Right atrium auricular region (tissue), 2 donors: ENCODE data around the gene RNFT2. TPM values are rescaled to one million over a fixed set of nuclear protein-coding genes. Genes with fewer than 3 reads are reported as not detected.

Experiments used
- DNase-seq: peaks from one replicate; pipeline ENCODE4 v3.0.0-alpha.2; 2019; ENCODE audit warnings: low spot score
- H3K27ac ChIP-seq, 2 donors: fragments of 200-600 bp; sonication (generic); 1 replicate in 1 of 2; 2 replicates in 1 of 2; pipeline ENCODE4 v1.5.1; 2016 to 2019
- H3K27me3 ChIP-seq, 2 donors: fragments of 200-600 bp; sonication (generic); one replicate each; pipeline versions ENCODE4 v1.5.1 to v1.6.0; 2017 to 2019
- H3K36me3 ChIP-seq: fragments of 200-600 bp; sonication (generic); one replicate; pipeline ENCODE4 v1.5.1; 2016
- H3K4me1 ChIP-seq, 2 donors: fragments of 200-600 bp; sonication (generic); one replicate each; pipeline versions ENCODE4 v1.5.1 to v1.6.0; 2017 to 2019
- H3K4me3 ChIP-seq, 2 donors: fragments of 200-600 bp; sonication (generic); 1 replicate in 1 of 2; 2 replicates in 1 of 2; pipeline ENCODE4 v1.5.1; 2017 to 2019; ENCODE audit warnings: mild to moderate bottlenecking in 1 of 2, moderate library complexity in 1 of 2
- H3K9me3 ChIP-seq, 2 donors: fragments of 200-600 bp; sonication (generic); one replicate each; pipeline ENCODE4 v1.5.1; 2019
- total RNA-seq, 2 donors: library from RNA; depleted of rRNA; stranded (reverse); fragments of >200 nt; gene quantifications; one replicate each; pipeline ENCODE4 v1.1.0, GENCODE V29; 2016
- TF ChIP-seq, protein P1 (sequence below), 2 donors: fragments of 200-600 bp; sonication (generic); IDR thresholded peaks; one replicate each; pipeline ENCODE4 v1.5.1; 2019; ENCODE audit warnings: antibody characterized with exemption in 2 of 2

Gene RNFT2
- total RNA-seq, 2 donors from 2014 or later = 0.89 to 1.1 TPM

GRCh38 chr12:116891019-116891418 lies 152.9 kb downstream of the RNFT2 start:
- H3K27me3 ChIP-seq = no peaks in the 10 kb centered on the region
- TF ChIP-seq, protein P1, sequence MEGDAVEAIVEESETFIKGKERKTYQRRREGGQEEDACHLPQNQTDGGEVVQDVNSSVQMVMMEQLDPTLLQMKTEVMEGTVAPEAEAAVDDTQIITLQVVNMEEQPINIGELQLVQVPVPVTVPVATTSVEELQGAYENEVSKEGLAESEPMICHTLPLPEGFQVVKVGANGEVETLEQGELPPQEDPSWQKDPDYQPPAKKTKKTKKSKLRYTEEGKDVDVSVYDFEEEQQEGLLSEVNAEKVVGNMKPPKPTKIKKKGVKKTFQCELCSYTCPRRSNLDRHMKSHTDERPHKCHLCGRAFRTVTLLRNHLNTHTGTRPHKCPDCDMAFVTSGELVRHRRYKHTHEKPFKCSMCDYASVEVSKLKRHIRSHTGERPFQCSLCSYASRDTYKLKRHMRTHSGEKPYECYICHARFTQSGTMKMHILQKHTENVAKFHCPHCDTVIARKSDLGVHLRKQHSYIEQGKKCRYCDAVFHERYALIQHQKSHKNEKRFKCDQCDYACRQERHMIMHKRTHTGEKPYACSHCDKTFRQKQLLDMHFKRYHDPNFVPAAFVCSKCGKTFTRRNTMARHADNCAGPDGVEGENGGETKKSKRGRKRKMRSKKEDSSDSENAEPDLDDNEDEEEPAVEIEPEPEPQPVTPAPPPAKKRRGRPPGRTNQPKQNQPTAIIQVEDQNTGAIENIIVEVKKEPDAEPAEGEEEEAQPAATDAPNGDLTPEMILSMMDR (IDR thresholded peaks at IDR 0.05) = no peak

GRCh38 chr12:116892349-116893140 lies 154.4 kb downstream of the RNFT2 start:
- no peaks in the 10 kb centered on the region for H3K9me3 ChIP-seq
- H3K27me3 ChIP-seq = no peaks in the 10 kb centered on the region
- H3K4me3 ChIP-seq = no peak overlapping the region
- no peaks in the 10 kb centered on the region for H3K4me1 ChIP-seq
- H3K36me3 ChIP-seq = no peaks in the 10 kb centered on the region
- TF ChIP-seq, protein P1 (IDR thresholded peaks at IDR 0.05) = no peak
- no peak overlapping the region for H3K27ac ChIP-seq
- DNase-seq = no peak

More at GRCh38 chr12:116891019-116891418, 152.9 kb downstream of the RNFT2 start:
- Histone ChIP-seq H3K4me3 (no peak overlapping the region), H3K27ac (no peak overlapping the region), H3K4me1 (no peaks in the 10 kb centered on the region), H3K36me3 (no peaks in the 10 kb centered on the region), H3K9me3 (no peaks in the 10 kb centered on the region)
- DNase-seq = no peak

DNA sequence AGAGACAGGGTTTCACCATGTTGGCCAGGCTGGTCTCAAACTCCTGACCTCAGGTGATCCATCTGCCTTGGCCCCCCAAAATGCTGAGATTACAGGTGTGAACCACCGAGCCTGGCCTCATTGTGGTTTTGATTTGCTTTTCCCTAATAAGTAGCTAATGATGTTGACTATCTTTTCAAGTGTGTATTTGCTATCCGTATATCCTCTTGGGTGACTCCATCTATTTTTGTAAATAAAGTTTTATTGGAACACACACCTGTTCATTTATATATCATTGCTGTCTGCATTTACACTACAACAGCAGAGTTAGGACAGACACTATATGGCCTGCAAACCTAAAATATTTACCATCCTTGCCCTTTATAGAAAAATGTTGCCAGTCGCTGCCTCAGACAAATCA lies 156.8 kb downstream of the RNFT2 start:
- Histone ChIP-seq H3K4me3 (no peak overlapping the region), H3K9me3 (no peaks in the 10 kb centered on the region), H3K36me3 (no peaks in the 10 kb centered on the region), H3K27me3 (no peaks in the 10 kb centered on the region), H3K4me1 (no peaks in the 10 kb centered on the region), H3K27ac (no peak overlapping the region)
- DNase-seq = no peak
- TF ChIP-seq, protein P1 (IDR thresholded peaks at IDR 0.05) = no peak

GRCh38 chr12:116896411-116896924 lies 158.4 kb downstream of the RNFT2 start:
- TF ChIP-seq, protein P1 (IDR thresholded peaks at IDR 0.05) = no peak
- H3K27me3 ChIP-seq = no peaks in the 10 kb centered on the region
- no peaks in the 10 kb centered on the region for H3K9me3 ChIP-seq

DNA sequence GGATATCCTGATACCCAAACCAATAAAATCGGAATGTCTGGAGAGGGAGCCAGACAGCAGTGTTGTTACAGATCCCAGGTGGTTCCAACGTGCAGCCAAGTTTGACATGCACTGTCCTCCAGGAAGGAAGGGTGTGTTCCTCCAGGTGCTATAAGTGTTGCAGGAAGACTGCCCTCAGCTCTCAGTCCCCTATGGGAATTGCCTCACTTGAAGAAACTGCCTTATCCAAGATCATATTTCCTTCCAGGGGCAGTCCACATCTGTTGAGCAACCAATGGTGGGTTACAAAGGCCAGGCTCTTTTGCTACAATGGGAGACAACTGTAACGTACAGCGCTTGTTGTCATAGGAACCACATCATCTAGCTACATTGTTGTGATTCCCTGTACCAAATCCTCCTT lies 159.4 kb downstream of the RNFT2 start:
- no peak overlapping the region for H3K27ac ChIP-seq
- no peaks in the 10 kb centered on the region for H3K4me1 ChIP-seq
- TF ChIP-seq, protein P1 (IDR thresholded peaks at IDR 0.05) = no peak
- no peaks in the 10 kb centered on the region for H3K9me3 ChIP-seq
- no peak overlapping the region for H3K4me3 ChIP-seq
- H3K27me3 ChIP-seq = no peaks in the 10 kb centered on the region
- no peak for DNase-seq
- H3K36me3 ChIP-seq = no peaks in the 10 kb centered on the region

More at GRCh38 chr12:116896411-116896924, 158.4 kb downstream of the RNFT2 start:
- no peaks in the 10 kb centered on the region for H3K4me1 ChIP-seq
- H3K36me3 ChIP-seq = no peaks in the 10 kb centered on the region
- no peak overlapping the region for H3K27ac ChIP-seq
- DNase-seq = no peak
- H3K4me3 ChIP-seq = no peak overlapping the region
